K562 (cell line): ENCODE measurements around the gene BIRC5. TPM values are rescaled to one million over a fixed set of nuclear protein-coding genes. Genes with fewer than 3 reads are reported as not detected.

Experiments
- ATAC-seq: fragments of 200-7000 bp; cut with Tn5 transposase; 3 replicates; pipeline ENCODE4 v1.9.1; 2020; ENCODE audit warnings: moderate library complexity
- BruUV-seq: library from RNA; stranded (reverse); fragments of 400-500 nt; replicated peaks from 2 replicates; lab custom pipeline; 2021; lab: Mats Ljungman, UMichigan
- CTCF ChIA-PET: fragments of 300-600 bp; formaldehyde crosslinking; extraction: SDS; loops from one replicate; lab custom pipeline; 2021; ENCODE audit warnings: low intra/inter-chr PET ratio; lab: Yijun Ruan, JAX
- POLR2A ChIA-PET: fragments of 300-600, 350-650 bp; sonication (Branson Sonifier 250); formaldehyde crosslinking; extraction: SDS; loops from one replicate; lab custom pipeline; 2021; ENCODE audit warnings: antibody characterized with exemption, inconsistent platforms; lab: Yijun Ruan, JAX
- DNase-seq, 4 experiments: peaks; one replicate each; pipeline versions ENCODE4 v3.0.0 to v3.0.0-alpha.2; 2011 to 2018; ENCODE audit warnings: low spot score in 3 of 4, mixed read lengths in 3 of 4; ENCODE audit errors: extremely low read depth in 1 of 4
- FAIRE-seq: peaks from 2 replicates; lab custom pipeline; 2011; peaks lifted over from hg19 to GRCh38; lab: Jason Lieb, UNC
- H2AFZ ChIP-seq: 2 replicates; pipeline ENCODE4 v1.6.0; 2011; ENCODE audit warnings: low read depth, low read length, control low read depth, inconsistent platforms
- H3K27ac ChIP-seq: fragments of 200-600 bp; 3 replicates; pipeline ENCODE4 v1.8.0; 2011; ENCODE audit warnings: low read depth, mild to moderate bottlenecking, control low read depth, inconsistent platforms, low read length, moderate library complexity, mixed read lengths; ENCODE audit errors: extremely low read depth
- H3K27me3 ChIP-seq, 2 experiments: fragments of 300-600 bp in 1 of 2; 2 replicates in 1 of 2; 3 replicates in 1 of 2; pipeline versions ENCODE4 v1.6.0 to v1.8.0; 2011; ENCODE audit warnings: inconsistent platforms in 2 of 2, low read length in 2 of 2, mild to moderate bottlenecking in 1 of 2, mixed read lengths in 1 of 2, moderate library complexity in 1 of 2; ENCODE audit not compliant: control insufficient read depth in 2 of 2, insufficient read depth in 2 of 2
- H3K36me3 ChIP-seq: fragments of 300-600 bp; 3 replicates; pipeline ENCODE4 v1.8.0; 2011; ENCODE audit warnings: mild to moderate bottlenecking, low read length, inconsistent platforms; ENCODE audit not compliant: control insufficient read depth, insufficient read depth
- H3K4me1 ChIP-seq, 2 experiments: fragments of 200-600 bp in 1 of 2; replicated peaks in 1 of 2; 2 replicates in 1 of 2; 3 replicates in 1 of 2; pipeline versions ENCODE4 v1.5.1 to v1.8.0; 2011; ENCODE audit warnings: inconsistent platforms in 2 of 2, low read length in 2 of 2, mild to moderate bottlenecking in 1 of 2, mixed read lengths in 1 of 2, moderate library complexity in 1 of 2; ENCODE audit not compliant: control insufficient read depth in 2 of 2, insufficient read depth in 2 of 2
- H3K4me2 ChIP-seq: 2 replicates; pipeline ENCODE4 v1.6.1; 2011; ENCODE audit warnings: low read length, control low read depth, inconsistent platforms, mixed read lengths; ENCODE audit not compliant: insufficient read depth
- H3K4me3 ChIP-seq: fragments of 200-600 bp; sonication (generic), shearing (Covaris generic); 2 replicates; pipeline ENCODE4 v1.5.1; 2016; ENCODE audit warnings: control low read depth, inconsistent platforms
- H3K79me2 ChIP-seq: fragments of 200-600 bp; 3 replicates; pipeline ENCODE4 v1.8.0; 2011; ENCODE audit warnings: low read length, inconsistent platforms; ENCODE audit not compliant: control insufficient read depth, insufficient read depth
- H3K9ac ChIP-seq, 2 experiments: 2 replicates each; pipeline versions ENCODE4 v1.6.0 to v1.6.1; 2011; ENCODE audit warnings: low read depth in 2 of 2, low read length in 2 of 2, control low read depth in 1 of 2, inconsistent platforms in 1 of 2, mild to moderate bottlenecking in 1 of 2, mixed read lengths in 1 of 2; ENCODE audit not compliant: insufficient read depth in 1 of 2
- H3K9me1 ChIP-seq: one replicate; pipeline ENCODE4 v1.6.0; 2011; ENCODE audit warnings: inconsistent platforms, mild to moderate bottlenecking, low read length, moderate library complexity; ENCODE audit not compliant: control insufficient read depth, insufficient read depth
- H3K9me3 ChIP-seq: replicated peaks from 2 replicates; pipeline ENCODE4 v1.5.1; 2011; ENCODE audit warnings: low read depth, low read length, inconsistent platforms; ENCODE audit not compliant: control insufficient read depth, insufficient read depth
- H4K20me1 ChIP-seq: replicated peaks from 2 replicates; pipeline ENCODE4 v1.6.1; 2011; ENCODE audit warnings: low read length, inconsistent platforms, mixed read lengths; ENCODE audit not compliant: control insufficient read depth, insufficient read depth
- GTF3C2 ChIP-seq: IDR thresholded peaks from 3 replicates; pipeline ENCODE4 v1.6.1; 2011; ENCODE audit warnings: borderline replicate concordance, mild to moderate bottlenecking, moderate library complexity; ENCODE audit not compliant: insufficient read length; ENCODE audit errors: extremely low read depth
- WGBS: fragments of 100-300 bp; shearing (Covaris generic); methylation state at CpG from one replicate; pipeline ENCODE4 v1.1.6; 2016; ENCODE audit warnings: low coverage, mixed read lengths; ENCODE audit not compliant: insufficient coverage; ENCODE audit errors: missing lambda C conversion rate; 5-methylcytosine and 5-hydroxymethylcytosine counted together
- in situ Hi-C: fragments of 300-500 bp; cut with MboI; formaldehyde crosslinking; loops from 4 replicates; pipeline ENCODE4 v1.15.0; 2018; ENCODE audit warnings: inconsistent platforms, mixed read lengths
- intact Hi-C: fragments of 100-400 bp; cut with micrococcal nuclease; formaldehyde crosslinking; loops from 2 replicates; pipeline ENCODE4 v1.14.2; 2022
- polyA plus RNA-seq, 8 experiments: library from polyadenylated mRNA; depleted of rRNA in 4 of 8; stranded (reverse) in 5 of 8; unstranded in 3 of 8; fragments of >200 nt; fragmentation: Nextera tagmentation in 2 of 8; fragmentation: Illumina TruSeq in 1 of 8; extraction: Ambion mirVana in 2 of 8; extraction: Trizol in 1 of 8; gene quantifications; 2 replicates each; pipeline versions ENCODE4 v1.2.1 to v1.2.3, GENCODE V29; 2011 to 2014; ENCODE audit warnings: inconsistent platforms in 1 of 8, missing spikeins in 1 of 8
- total RNA-seq, 7 experiments: library from RNA; depleted of rRNA in 6 of 7; stranded (reverse); fragments of >200 nt in 6 of 7; fragmentation: Illumina TruSeq in 2 of 7; extraction: Trizol in 2 of 7; gene quantifications; 2 replicates each; pipeline versions ENCODE4 v1.2.1 to v1.2.3, GENCODE V29; 2011 to 2021; ENCODE audit warnings: low replicate concordance in 1 of 7

Gene BIRC5
- total and polyA plus RNA-seq, 9 of the 15 experiments (the other 6 are each of a cell fraction or from before 2014, with no cell fraction given), result 64.4 to 140 (median 101) TPM

- no peak for ATAC-seq
Observed at GRCh38 chr17:78200451-78200850, 13.6 kb upstream of the BIRC5 start.

More at GRCh38 chr17:78200451-78200850, 13.6 kb upstream of the BIRC5 start:
- no peaks in the 10 kb centered on the region for H3K27me3 ChIP-seq
- peaks cover 8% of the 10 kb centered on the region for H3K9me1 ChIP-seq
- H3K79me2 ChIP-seq, result no peaks in the 10 kb centered on the region
- H2AFZ ChIP-seq, result no peak overlapping the region
- peaks cover 0 to 7% of the 10 kb centered on the region in 2 experiments; a peak in 2 of 5 replicates for H3K4me1 ChIP-seq
- no peak for TF ChIP-seq GTF3C2
- TF ChIP-seq, all 486 proteins: peak for 0
- Histone ChIP-seq H3K27ac (no peak overlapping the region), H4K20me1 (no peaks in the 10 kb centered on the region), H3K36me3 (peaks cover 74% of the 10 kb centered on the region; the same call in 2 of the 3 replicates), H3K4me2 (no peak overlapping the region), H3K4me3 (no peak overlapping the region), H3K9me3 (no peaks in the 10 kb centered on the region), H3K9ac (no peak overlapping the region)
- CTCF ChIA-PET, result no interaction called here
- no TSS peak for BruUV-seq
- no peak for DNase-seq
- POLR2A ChIA-PET, result interaction anchor here (0.7 to 5.5 kb wide), 3 partner anchors 13 to 50 kb away, joined by 3 to 29 read pairs (median 3); partner anchors contain the start of genes AFMID and TK1
- intact Hi-C loops (no loop called here), in situ Hi-C loops (no loop called here)
- 92% methylated on average over 6 of the region's 6 CpGs for WGBS
- FAIRE-seq, result no peak
